HK-2 (cell line): ENCODE results near the gene DEPP1.

Source experiments
- DNase-seq: peaks from one replicate; pipeline ENCODE4 v3.0.0-alpha.2; 2018; ENCODE audit not compliant: unreplicated experiment

DEPP1 gene

DNA sequence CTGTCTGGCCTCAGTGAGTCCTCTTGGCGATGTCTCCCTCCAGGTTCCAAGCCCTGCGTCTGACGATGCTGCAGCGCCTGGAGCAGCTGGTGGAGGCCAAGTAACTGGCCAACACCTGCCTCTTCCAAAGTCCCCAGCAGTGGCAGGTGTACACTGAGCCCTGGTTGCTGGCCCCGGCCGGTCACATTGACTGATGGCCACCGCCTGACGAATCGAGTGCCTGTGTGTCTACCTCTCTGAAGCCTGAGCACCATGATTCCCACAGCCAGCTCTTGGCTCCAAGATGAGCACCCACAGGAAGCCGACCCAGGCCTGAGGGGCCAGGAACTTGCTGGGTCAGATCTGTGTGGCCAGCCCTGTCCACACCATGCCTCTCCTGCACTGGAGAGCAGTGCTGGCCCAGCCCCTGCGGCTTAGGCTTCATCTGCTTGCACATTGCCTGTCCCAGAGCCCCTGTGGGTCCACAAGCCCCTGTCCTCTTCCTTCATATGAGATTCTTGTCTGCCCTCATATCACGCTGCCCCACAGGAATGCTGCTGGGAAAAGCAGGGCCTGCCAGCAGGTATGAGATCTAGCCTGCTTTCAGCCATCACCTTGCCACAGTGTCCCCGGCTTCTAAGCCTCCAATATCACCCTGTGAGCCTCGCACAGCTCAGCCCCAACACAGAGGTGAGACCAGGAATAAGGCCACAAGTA is 14.8 kb upstream of the DEPP1 start:
- DNase-seq, result no peak

DNA sequence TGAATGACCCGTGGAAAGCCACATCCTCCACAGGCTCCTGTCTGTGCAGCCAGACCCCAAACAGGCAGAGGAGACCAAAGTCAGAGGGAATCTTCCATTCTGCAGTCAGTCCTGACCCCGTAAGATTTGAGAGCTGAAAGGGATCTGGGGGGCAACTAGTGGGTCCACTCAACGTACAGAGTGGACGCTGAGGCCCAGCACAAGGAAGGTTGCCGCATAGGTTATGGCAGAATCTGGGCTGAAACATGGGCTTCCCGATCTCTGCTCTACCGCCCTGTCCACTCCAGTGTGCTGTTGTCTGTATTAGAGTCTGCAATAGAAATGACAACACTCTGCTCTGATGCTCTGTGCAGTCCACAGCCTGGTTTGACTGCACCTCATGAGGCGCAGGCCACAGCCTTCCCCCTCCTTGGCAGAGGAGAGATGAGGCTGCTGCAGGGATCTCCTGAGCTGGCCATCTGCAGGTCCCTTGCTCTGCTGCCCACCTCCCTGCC is 14.2 kb upstream of the DEPP1 start:
- no peak for DNase-seq

DNA sequence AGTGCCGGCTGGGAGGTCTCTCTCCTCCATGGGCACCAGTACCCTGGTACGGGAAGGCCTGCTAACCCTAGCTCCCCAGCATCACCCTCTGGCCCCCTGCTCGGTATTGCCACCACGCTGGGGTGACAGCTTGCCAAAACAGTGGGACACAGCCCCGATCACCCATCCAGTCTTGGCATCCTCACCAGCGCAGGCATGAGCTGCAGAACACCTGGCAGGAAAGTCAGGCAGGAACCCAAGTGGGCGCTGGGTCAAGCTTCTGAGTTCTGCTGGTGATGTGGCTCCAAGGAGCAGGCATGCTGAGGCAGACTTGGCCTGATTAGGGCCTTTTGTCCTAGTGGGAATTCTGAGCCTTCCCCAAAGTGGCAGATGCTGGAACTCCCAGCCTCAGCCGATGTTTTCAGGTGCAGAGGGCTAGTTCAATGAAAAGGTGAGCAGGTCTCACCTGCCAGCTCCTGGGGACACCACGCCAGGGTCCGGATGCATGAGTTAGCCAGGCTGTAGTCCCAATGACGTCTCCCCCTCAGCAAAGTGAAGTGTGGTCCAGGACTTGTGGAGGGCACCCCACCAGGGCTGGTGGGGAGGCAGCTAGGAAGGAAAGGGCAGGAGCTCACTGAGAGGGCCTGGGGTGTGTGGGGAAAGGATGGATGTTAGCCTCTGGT is 13.6 kb upstream of the DEPP1 start:
- no peak for DNase-seq

DNA sequence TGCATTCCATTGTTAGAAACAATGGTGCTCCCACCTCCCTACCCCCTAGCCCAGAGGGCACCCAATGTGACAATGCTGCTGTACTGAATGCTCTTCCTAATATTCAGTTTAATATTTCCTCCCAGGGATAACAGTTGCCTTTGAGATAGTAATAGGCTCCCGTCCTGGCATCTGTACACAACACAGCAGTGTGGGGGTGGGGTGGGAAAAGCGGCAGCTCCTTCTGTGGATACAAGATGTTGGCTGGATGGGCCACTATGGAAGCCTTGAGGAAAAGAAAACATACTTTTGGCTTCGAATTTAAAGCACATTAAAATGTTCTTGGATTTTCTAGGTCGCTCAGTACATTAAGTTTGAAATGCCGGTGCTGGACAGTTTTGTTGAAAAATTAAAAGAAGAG is 13.0 kb upstream of the DEPP1 start:
- no peak for DNase-seq

DNA sequence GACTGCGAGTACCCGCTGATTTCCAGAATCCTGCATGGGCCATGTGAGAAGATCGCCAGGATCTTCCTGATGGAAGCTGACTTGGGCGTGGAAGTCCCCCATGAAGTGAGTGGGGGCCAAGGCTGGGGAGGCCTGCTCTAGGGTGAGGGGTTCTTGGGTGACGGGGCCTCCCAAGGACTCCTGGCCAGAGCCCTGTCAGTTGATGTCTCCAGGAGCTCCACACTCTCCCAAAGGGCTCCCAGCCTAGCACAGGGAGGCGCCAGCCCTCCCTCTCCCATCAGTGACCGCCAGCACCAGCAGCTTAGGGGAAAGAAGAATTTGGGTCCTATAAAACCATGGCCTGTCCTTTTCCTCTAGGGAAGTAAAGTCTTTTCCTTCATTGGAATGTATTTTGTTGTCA is 12.4 kb upstream of the DEPP1 start:
- DNase-seq, result no peak

DNA sequence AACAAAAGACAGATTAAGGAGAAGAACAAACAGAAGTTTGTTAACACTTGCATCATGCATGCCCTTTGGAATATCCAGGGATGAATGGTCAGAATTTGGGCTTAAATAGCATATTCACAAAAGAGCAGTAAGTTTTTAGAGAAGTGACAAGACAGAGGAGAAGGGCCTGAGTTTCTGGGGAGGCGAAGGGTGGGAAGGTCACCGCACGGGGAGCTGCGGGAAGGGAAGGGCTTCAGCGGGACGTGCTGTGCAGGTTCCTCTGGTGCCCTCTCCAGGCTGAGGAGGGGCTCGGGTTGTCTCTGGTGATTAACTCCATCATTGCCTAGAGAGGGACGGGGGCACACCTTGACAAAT is 11.7 kb upstream of the DEPP1 start:
- DNase-seq, result no peak

DNA sequence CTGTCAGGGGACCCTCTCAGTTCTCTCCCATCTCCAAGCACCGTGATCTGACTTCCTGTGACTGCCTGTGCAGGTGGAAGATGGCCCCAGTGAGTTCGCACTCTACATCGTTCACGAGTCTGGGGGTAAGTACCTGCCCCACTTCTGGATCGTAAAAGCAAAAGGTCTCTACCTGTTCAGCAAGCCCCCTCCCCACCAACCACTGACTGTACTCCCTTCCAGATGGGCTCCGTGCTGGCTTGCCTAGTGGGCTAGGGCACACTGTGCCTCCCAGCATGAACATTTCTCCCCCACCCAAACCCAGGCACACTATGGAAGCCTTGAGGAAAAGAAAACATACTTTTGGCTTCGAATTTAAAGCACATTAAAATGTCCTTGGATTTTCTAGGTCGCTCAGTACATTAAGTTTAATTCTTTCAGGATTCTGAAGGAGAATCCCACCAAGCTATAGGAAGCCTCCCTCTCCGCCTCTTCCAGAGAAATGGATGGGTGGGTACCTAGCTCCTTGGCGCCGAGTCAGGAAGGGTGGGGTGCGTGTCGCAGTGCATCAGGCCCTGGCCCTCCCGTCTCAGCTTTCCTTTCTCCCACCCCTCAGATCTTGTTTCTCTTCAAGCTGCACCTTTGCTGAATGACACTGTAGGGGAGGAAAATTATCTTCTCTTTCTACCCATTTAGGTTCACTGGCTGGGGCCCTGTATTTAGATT is 11.1 kb upstream of the DEPP1 start:
- no peak for DNase-seq

DNA sequence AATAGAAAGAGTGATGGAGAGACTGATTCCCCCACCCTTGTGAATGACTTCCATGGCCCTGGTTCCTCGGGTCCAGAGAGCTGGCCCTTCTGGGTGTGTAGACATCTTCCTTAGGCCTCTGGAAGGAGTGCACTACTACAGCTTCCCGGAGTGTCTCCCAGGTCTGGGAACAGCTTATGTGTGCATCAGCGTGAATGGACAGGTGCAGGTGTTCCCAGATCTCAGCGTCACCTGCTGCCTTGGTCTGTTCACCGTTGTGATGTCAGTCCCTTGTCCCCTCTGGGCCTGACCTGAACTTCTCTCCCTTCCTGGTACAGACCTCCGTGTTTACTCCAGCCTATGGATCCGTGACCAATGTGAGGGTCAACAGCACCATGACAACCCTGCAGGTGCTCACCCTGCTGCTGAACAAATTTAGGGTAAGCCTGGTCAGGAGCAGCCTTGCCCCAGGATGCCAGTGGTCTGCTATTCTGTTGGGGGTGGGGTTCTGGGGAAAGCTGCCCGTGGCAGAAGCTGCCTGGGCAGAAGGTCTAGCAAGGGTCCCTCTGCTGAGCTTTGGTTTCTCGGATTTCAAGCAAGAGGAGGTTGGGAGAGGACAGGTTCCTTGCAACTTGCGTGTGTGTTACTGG is 10.5 kb upstream of the DEPP1 start:
- no peak for DNase-seq

DNA sequence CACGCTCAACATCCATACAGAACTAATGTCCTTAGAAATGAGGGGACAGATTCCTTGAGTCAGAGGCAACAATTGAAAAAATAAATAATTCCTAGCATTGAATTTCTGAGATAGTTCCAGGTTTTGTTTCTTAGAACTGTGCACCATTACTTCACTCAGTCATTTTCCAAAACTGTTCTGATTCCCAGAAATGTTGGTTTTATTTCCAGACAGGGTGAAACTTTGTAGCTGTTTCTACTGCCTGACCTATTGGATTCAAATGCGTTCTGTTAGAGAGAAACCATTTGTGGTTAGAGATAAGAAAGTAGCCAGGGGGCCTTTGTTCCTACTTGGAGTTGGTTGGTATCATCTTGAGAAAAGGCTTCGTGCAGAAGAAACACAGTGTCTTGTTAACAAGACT is 8.1 kb upstream of the DEPP1 start:
- DNase-seq, result no peak

DNA sequence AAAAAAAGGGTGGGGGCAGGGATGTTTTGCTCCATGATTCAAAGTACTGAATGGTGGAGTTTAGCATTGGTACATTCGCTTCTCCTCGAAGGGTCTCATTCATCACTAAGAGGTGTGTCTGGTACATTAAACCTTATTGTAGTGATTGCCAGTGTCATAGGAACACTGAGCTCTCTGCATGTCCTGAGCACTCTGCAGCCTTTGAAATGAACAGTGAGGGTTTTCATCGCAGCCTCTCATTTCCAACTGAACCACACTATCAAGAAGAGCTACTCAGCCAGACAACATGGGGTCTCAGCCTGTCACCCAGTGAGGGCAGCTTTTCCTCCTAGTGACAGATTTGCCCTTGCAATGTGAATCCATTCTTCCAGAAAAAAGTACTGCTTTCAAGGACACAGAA is 7.6 kb upstream of the DEPP1 start:
- no peak for DNase-seq

DNA sequence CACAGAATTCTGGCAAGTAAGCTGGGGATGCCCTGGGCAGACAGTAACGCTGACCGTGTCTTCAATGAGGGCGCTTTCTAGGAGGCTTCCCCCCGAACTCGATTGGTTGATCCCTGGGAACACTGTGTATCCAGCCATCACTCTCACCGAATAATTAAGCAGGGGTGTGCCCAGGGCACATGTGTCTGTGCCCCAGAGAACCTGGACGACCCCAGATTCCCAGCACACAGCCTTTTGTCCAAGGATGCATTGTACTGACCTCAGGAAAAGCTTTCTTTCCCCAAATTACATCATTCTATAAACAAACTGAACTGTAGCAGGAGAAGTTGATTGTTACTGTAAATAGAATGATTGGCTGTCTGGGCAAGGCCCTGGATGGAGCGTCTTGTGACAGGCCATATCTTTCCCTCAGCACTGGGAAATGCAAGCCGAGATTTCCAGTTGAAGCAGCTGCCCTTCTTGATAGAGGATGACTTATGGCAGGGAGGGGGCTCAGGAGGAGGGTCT is 6.6 kb upstream of the DEPP1 start:
- DNase-seq, result no peak

DNA sequence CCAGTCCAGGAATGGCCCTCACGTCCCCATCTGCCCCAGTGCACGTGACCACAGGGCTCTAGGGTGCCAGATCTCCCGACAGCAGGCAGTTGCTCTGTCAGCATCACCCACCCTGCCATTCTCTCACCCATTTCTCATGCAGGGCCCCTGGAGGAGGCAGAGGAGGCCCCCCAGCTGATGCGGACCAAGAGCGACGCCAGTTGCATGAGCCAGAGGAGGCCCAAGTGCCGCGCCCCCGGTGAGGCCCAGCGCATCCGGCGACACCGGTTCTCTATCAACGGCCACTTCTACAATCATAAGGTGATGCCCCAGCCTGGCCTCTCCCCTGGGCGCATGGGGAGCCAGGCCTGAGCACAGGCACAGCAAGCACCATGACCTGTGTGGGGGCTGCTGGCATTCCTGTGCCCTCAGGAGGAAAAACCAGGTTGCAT is 6.1 kb upstream of the DEPP1 start:
- no peak for DNase-seq

DNA sequence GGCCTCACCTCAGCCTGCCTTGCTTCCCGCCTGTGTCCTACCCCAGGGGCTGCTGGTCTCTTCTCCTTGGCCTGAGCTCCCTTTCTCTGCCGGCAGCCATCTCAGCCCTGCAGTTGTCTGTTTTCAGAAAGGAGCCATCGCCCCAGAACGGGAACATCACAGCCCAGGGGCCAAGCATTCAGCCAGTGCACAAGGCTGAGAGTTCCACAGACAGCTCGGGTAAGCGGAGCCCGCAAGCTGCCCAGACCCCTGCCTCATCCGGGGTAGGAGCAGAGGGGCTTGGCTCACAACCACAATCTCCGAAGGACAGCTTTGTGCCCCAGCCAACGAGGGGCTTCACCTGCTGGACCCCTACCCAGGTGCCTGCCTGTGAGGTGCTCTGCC is 5.3 kb upstream of the DEPP1 start:
- no peak for DNase-seq

DNA sequence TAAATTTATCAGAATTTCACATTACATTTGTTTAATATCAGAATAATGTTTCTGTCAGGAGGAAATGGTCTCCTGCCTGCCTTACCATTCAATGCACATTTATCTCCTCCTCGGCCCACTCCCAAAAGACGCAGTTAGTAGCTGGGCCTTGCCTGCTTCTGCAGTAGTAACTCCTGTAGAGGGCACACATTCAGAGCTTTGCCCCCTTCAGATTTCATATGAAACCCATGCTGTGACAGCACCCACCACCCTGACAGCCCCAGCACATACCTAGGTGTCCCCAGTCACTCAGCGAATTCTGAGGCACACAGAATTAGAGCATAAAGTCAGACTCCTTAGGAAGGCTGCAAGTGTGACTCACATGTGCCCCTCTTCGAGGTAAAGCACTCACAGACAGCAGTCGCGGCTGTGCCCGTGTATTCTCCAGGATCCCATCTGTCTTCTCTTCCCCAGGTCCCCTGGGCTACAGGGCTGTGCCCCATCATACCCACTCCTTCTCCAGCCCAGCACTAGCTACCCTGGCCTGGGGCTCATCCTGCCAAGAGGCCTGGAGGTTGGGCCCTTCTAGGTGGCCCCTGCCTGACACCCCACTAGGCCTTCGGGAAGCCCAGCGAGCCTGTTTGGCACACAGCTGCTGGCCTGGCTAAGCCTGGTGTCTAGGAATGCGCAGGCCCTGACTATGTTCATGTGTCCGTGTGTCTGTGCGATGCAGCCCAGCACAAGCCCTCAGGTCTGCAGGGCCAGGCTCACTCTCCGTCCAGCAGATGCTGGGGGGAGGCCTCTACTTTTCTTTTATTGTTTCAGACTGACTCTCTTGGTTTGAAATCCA is 4.7 kb upstream of the DEPP1 start:
- no peak for DNase-seq

DNA sequence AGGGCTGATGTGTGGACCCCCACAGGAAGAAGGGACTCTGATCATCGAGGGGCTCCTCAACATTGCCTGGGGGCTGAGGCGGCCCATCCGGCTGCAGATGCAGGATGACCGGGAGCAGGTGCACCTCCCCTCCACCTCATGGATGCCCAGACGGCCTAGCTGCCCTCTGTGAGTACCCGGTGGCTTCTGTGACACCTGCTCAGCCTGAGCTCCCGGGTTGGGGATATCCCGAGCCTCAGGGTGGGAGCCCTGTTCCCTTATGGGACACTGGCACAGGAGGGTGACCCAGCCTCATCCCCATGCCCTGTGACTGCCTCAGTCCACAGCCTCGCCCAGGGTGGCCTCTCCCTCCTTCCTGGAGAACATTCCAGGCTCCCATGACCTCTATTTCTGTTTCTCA is 3.9 kb upstream of the DEPP1 start:
- DNase-seq, result no peak

DNA sequence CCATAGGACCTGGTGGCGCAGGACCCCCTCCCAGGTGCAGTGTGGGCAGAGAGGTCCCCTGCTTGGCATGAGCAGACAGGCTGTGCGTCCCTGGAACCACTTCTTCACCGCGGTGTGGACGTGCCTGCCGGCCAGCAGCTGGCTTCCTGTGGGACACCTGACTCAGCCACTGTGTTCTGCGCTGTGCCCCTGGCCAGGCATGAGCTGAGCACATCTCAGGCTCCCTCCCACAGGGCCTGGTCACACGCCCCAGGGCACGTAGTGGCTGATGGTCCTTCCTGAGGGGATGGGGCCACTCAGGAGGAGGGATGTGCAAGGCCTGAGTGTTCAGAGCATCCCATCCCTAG is 3.5 kb upstream of the DEPP1 start:
- DNase-seq, result peak; percentile 88

DNA sequence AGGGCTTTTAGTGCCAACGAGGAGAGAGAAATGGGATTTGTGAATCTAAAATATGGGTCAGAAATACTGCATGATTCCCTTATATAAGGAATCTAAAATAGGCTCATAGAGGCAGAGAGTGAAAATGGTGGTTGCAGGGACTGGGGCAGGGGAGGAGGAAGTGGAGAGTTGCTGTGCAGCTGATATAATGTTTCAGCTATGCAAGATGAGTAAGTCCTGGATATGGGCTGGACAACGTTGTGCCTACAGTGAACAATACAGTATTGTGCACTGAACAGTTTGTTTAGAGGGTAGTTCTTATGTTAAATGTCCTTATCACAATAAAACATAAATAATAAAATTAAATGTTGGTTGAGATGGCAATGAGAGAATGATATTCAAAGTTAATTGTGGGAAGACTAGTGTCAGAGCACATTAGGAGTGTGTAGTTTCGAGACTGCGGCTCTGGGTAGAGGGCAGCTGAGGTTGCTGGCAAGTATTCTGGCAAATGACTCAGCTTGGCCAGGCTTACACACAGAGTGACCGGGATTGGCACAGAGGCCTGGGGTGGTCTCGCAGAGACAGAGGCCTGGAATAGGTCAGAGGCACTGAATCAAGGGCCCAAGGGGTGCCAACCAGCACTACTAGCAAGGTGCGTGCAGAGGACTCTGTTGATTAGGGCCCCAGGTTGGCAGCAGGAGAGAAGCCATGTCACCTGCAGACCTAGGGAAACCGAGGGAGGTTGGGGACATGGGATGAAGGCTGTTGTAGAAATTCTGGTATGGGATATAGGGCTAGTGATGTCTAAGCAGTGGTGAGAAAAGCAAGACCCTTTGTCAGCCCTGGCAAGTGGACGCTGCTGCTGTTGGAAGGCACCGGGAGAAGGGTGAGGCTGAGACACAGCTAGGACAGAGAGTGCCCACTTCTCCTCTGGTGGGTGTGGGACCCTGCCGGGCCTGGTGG is 2.8 kb upstream of the DEPP1 start:
- peak; percentile 75 for DNase-seq

DNA sequence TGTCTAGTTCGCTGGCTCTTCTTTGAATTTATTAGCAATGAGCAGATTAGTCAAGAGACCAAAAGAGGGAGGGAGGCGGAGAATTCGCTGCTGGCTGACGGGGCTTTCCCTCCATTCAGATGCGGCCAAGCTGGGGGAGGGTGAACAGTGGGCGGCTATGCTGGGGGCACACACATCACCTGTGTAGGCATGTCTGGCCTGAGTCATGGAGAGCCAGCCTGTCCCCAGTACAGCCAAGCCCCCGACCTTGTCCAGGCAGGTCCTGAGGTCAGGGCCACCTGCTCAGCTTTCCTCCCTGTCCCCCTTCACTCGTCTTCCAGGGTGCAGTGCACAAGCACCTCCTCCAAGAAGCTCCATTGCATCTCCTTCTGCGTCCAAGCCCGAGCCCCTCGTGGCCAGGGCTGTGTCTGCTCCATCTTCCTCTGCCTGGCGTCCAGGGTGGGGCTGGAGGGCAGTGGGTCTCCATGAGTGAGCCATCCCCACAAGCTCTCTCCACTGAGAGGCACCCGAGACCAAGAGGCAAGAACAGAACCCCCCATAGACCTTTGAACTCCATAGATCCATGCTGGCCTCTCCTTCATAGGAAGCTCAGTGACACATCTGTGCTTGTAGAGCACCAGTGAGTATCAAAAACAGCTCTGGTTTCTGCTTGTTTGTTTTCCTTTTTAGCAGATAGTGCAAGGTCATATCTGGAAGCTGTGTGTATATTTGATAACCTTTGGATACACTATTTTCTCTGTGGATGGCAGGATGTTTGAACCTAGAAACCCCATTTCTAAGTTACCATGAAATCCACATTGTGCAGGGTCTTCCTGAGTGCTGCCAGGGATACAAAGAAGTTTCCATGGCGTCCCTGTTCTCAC is 1.9 kb upstream of the DEPP1 start:
- no peak for DNase-seq
